HepG2 (cell line): ENCODE results near the gene ALDH2. TPM values are rescaled to one million over a fixed set of nuclear protein-coding genes. Genes with fewer than 3 reads are reported as not detected.

Experiments
- ATAC-seq: fragments of 200-7000 bp; cut with Tn5 transposase; 3 replicates; pipeline ENCODE4 v1.9.1; 2020; ENCODE audit warnings: mild to moderate bottlenecking, moderate library complexity
- BruUV-seq: library from RNA; stranded (reverse); fragments of 400-500 nt; replicated peaks from 2 replicates; lab custom pipeline; 2021; lab: Mats Ljungman, UMichigan
- CTCF ChIA-PET: fragments of 300-600 bp; formaldehyde crosslinking; extraction: SDS; loops from one replicate; lab custom pipeline; 2021; ENCODE audit warnings: low total read pairs, inconsistent platforms, low intra/inter-chr PET ratio; lab: Yijun Ruan, JAX
- POLR2A ChIA-PET: fragments of 350-600 bp; sonication (Branson Sonifier 250); formaldehyde crosslinking; loops from one replicate; lab custom pipeline; 2020; ENCODE audit warnings: antibody characterized with exemption, inconsistent platforms; lab: Yijun Ruan, JAX
- DNase-seq: peaks from one replicate; pipeline ENCODE4 v3.0.0-alpha.2; 2015; ENCODE audit warnings: low spot score
- FAIRE-seq: peaks from 3 replicates; lab custom pipeline; 2011; peaks lifted over from hg19 to GRCh38; lab: Jason Lieb, UNC
- H2AFZ ChIP-seq: one replicate; pipeline ENCODE4 v1.6.1; 2011; ENCODE audit warnings: low read length, inconsistent platforms
- H3K27ac ChIP-seq: fragments of 300-600 bp; 3 replicates; pipeline ENCODE4 v1.8.0; 2011; ENCODE audit warnings: mixed run types, mild to moderate bottlenecking, mixed read lengths, low read length, inconsistent platforms; ENCODE audit not compliant: insufficient read depth; ENCODE audit errors: extremely low read length
- H3K27me3 ChIP-seq, 2 experiments: fragments of 200-600 bp in 1 of 2; 2 replicates in 1 of 2; 3 replicates in 1 of 2; pipeline versions ENCODE4 v1.6.0 to v1.8.0; 2011; ENCODE audit warnings: low read length in 2 of 2, mild to moderate bottlenecking in 2 of 2, moderate library complexity in 2 of 2, inconsistent platforms in 1 of 2; ENCODE audit not compliant: insufficient read depth in 2 of 2, control insufficient read depth in 1 of 2
- H3K36me3 ChIP-seq, 2 experiments: fragments of 200-600 bp in 1 of 2; replicated peaks in 1 of 2; 2 replicates in 1 of 2; 3 replicates in 1 of 2; pipeline versions ENCODE4 v1.5.1 to v1.8.0; 2011; ENCODE audit warnings: low read length in 2 of 2, inconsistent platforms in 1 of 2; ENCODE audit not compliant: insufficient read depth in 2 of 2, control insufficient read depth in 1 of 2
- H3K4me1 ChIP-seq: 2 replicates; pipeline ENCODE4 v1.5.1; 2012; ENCODE audit warnings: low read length, inconsistent platforms; ENCODE audit not compliant: insufficient read depth
- H3K4me2 ChIP-seq: 2 replicates; pipeline ENCODE4 v1.6.0; 2011; ENCODE audit warnings: low read depth, low read length, inconsistent platforms
- H3K4me3 ChIP-seq, 3 experiments: fragments of 200-600 bp in 1 of 3; sonication (generic), shearing (Covaris generic) in 1 of 3; replicated peaks in 1 of 3; 2 replicates each; pipeline ENCODE4 v1.5.1; 2011 to 2016; ENCODE audit warnings: low read length in 3 of 3, inconsistent platforms in 2 of 3, low read depth in 2 of 3, mild to moderate bottlenecking in 2 of 3, control low read depth in 1 of 3, mixed read lengths in 1 of 3; ENCODE audit not compliant: insufficient read depth in 1 of 3
- H3K79me2 ChIP-seq: one replicate; pipeline ENCODE4 v1.6.1; 2011; ENCODE audit warnings: low read length, inconsistent platforms; ENCODE audit not compliant: insufficient read depth
- H3K9ac ChIP-seq: 2 replicates; pipeline ENCODE4 v1.6.0; 2011; ENCODE audit warnings: mild to moderate bottlenecking, low read depth, low read length, inconsistent platforms; ENCODE audit not compliant: insufficient read depth
- H3K9me3 ChIP-seq: 2 replicates; pipeline ENCODE4 v1.5.1; 2012; ENCODE audit warnings: mild to moderate bottlenecking, low read length
- H4K20me1 ChIP-seq: 2 replicates; pipeline ENCODE4 v1.6.0; 2011; ENCODE audit warnings: inconsistent platforms, mild to moderate bottlenecking, low read length, moderate library complexity; ENCODE audit not compliant: insufficient read depth
- AGO2 ChIP-seq: fragments of 200-400 bp; formaldehyde crosslinking; optimal IDR thresholded peaks from 2 replicates; pipeline ENCODE3; 2017; ENCODE audit warnings: mild to moderate bottlenecking, low read depth, low read length, moderate library complexity
- CAMTA2 ChIP-seq: sonication (generic); formaldehyde crosslinking; IDR thresholded peaks from 2 replicates; pipeline ENCODE4 v1.4.0; 2020; ENCODE audit warnings: mild to moderate bottlenecking, missing genetic modification reagents, borderline replicate concordance
- IRF9 ChIP-seq: sonication (generic); formaldehyde crosslinking; IDR thresholded peaks from 2 replicates; pipeline ENCODE4 v1.8.0; 2022; ENCODE audit warnings: missing genetic modification reagents, mild to moderate bottlenecking, borderline replicate concordance
- NR0B2 ChIP-seq: sonication (generic); formaldehyde crosslinking; IDR thresholded peaks from 2 replicates; pipeline ENCODE4 v1.4.0; 2020; ENCODE audit warnings: mild to moderate bottlenecking, missing genetic modification reagents
- SP4 ChIP-seq: sonication (generic); formaldehyde crosslinking; IDR thresholded peaks from 2 replicates; pipeline ENCODE4 v1.8.1; 2023; ENCODE audit warnings: mild to moderate bottlenecking, missing genetic modification reagents
- YEATS2 ChIP-seq: sonication (generic); formaldehyde crosslinking; IDR thresholded peaks from 2 replicates; pipeline ENCODE4 v1.4.0; 2020; ENCODE audit warnings: missing genetic modification reagents, borderline replicate concordance
- ZNF362 ChIP-seq: sonication (generic); formaldehyde crosslinking; IDR thresholded peaks from 2 replicates; pipeline ENCODE4 v1.4.0; 2020; ENCODE audit warnings: missing genetic modification reagents, mild to moderate bottlenecking, borderline replicate concordance
- ZNF503 ChIP-seq: sonication (generic); formaldehyde crosslinking; IDR thresholded peaks from 2 replicates; pipeline ENCODE4 v1.4.0; 2020; ENCODE audit warnings: missing genetic modification reagents
- ZNF550 ChIP-seq: sonication (generic); formaldehyde crosslinking; IDR thresholded peaks from 2 replicates; pipeline ENCODE4 v1.4.0; 2020; ENCODE audit warnings: mild to moderate bottlenecking, missing genetic modification reagents, borderline replicate concordance
- ZNF687 ChIP-seq: sonication (generic); formaldehyde crosslinking; IDR thresholded peaks from 2 replicates; pipeline ENCODE4 v1.5.1; 2020; ENCODE audit warnings: mild to moderate bottlenecking, missing genetic modification reagents, moderate library complexity
- ZNF703 ChIP-seq: sonication (generic); formaldehyde crosslinking; IDR thresholded peaks from 2 replicates; pipeline ENCODE4 v1.5.1; 2020; ENCODE audit warnings: missing genetic modification reagents, mild to moderate bottlenecking, moderate library complexity, borderline replicate concordance
- ZNF83 ChIP-seq: sonication (generic); formaldehyde crosslinking; IDR thresholded peaks from 2 replicates; pipeline ENCODE4 v1.4.0; 2020; ENCODE audit warnings: missing genetic modification reagents, mild to moderate bottlenecking, borderline replicate concordance
- WGBS: methylation state at CpG from one replicate; pipeline ENCODE4 v1.1.6; 2017; ENCODE audit warnings: low lambda C conversion rate; 5-methylcytosine and 5-hydroxymethylcytosine counted together
- in situ Hi-C: cut with HindIII; loops from 2 replicates; pipeline ENCODE4 v1.10.0; 2017; ENCODE audit warnings: low pct_unique_long_range_greater_than_20kb; ENCODE audit not compliant: extremely low pct_ligation_motif_present
- intact Hi-C: fragments of 100-400 bp; cut with micrococcal nuclease; formaldehyde crosslinking; loops from one replicate; pipeline ENCODE4 v1.10.0; 2022; ENCODE audit not compliant: unreplicated experiment
- polyA plus RNA-seq, 8 experiments: library from polyadenylated mRNA; depleted of rRNA in 3 of 8; stranded (reverse) in 7 of 8; unstranded in 1 of 8; fragments of >200 nt; fragmentation: Illumina TruSeq in 4 of 8; extraction: Trizol in 4 of 8; gene quantifications; 2 replicates each; pipeline versions ENCODE4 v1.2.1 to v1.2.3, GENCODE V29; 2011 to 2016; ENCODE audit warnings: low read depth in 4 of 8, missing spikeins in 1 of 8, mixed read lengths in 1 of 8; ENCODE audit not compliant: insufficient read depth in 1 of 8
- total RNA-seq, 5 experiments: library from RNA; depleted of rRNA; stranded (reverse); fragments of >200 nt; fragmentation: Illumina TruSeq; extraction: Trizol; gene quantifications; 2 replicates each; pipeline ENCODE4 v1.2.3, GENCODE V29; 2016; ENCODE audit warnings: low read depth in 1 of 5

ALDH2 gene
- total and polyA plus RNA-seq, 2 of the 13 experiments (the other 11 are each of a cell fraction or from before 2014, with no cell fraction given) = 78.8 to 103 TPM

- CTCF ChIA-PET = no interaction called here
- 3% methylated on average over 10 of the region's 44 CpGs for WGBS
- peaks cover 2 to 11% of the 10 kb centered on the region in 2 experiments; a peak in 3 of 5 replicates for H3K36me3 ChIP-seq
- TF ChIP-seq CAMTA2 (no peak; the same call in 1 of the 2 replicates), ZNF362 (CRISPR knock-in tag) (no peak), ZNF550 (CRISPR knock-in tag) (no peak), NR0B2 (CRISPR knock-in tag) (no peak), ZNF503 (CRISPR knock-in tag) (no peak), AGO2 (peak; percentile 81), YEATS2 (CRISPR knock-in tag) (no peak), ZNF83 (no peak), ZNF703 (no peak), IRF9 (CRISPR knock-in tag) (peak; percentile 40; the same call in 1 of the 2 replicates), SP4 (CRISPR knock-in tag) (no peak), ZNF687 (peak; percentile 26; the same call in 1 of the 2 replicates)
Observed at GRCh38 chr12:111842556-111843396, 76.0 kb downstream of the ALDH2 start.

More at GRCh38 chr12:111842556-111843396, 76.0 kb downstream of the ALDH2 start:
- ATAC-seq (peak; percentile 64), FAIRE-seq (no peak), DNase-seq (peak; percentile 18)
- in situ Hi-C loops (no loop called here), intact Hi-C loops (loop anchor here (10.0 kb wide), 1 partner anchor 172 kb away; the partner anchor contains the start of genes ERP29 and TMEM116)
- Histone ChIP-seq H3K27ac (peak overlapping the region; percentile 87), H3K79me2 (peaks cover 62% of the 10 kb centered on the region), H3K27me3 (no peaks in the 10 kb centered on the region; a peak in 1 of 5 replicates), H3K4me1 (peaks cover 41% of the 10 kb centered on the region), H3K9ac (peak overlapping the region; percentile 97), H3K9me3 (no peaks in the 10 kb centered on the region), H3K4me3 (peak overlapping the region; percentile 77 to 97 (median 87)), H2AFZ (no peak overlapping the region), H3K4me2 (peak overlapping the region; percentile 83), H4K20me1 (no peaks in the 10 kb centered on the region)
- no TSS peak for BruUV-seq
- POLR2A ChIA-PET = interaction anchor here (1.4 to 2.2 kb wide), 3 partner anchors 30 to 281 kb away, joined by 4 to 8 read pairs (median 6); partner anchors contain the start of gene TMEM116
